OCI-LY7 (cell line): Measurements from ENCODE around the gene GPRC5A. TPM values are rescaled to one million over a fixed set of nuclear protein-coding genes. Genes with fewer than 3 reads are reported as not detected.

Experiments
- BruUV-seq: library from RNA; stranded (reverse); fragments of 400-500 nt; replicated peaks from 2 replicates; lab custom pipeline; 2021; lab: Mats Ljungman, UMichigan
- CTCF ChIA-PET: fragments of 300-600 bp; sonication (Branson Sonifier 250); formaldehyde crosslinking; loops from one replicate; lab custom pipeline; 2022; ENCODE audit warnings: antibody characterized with exemption; ENCODE audit not compliant: unreplicated experiment; lab: Charles Lee
- POLR2A ChIA-PET: fragments of 300-600 bp; sonication (Branson Sonifier 250); formaldehyde crosslinking; loops from one replicate; lab custom pipeline; 2022; ENCODE audit warnings: antibody characterized with exemption; lab: Charles Lee
- DNase-seq: peaks from one replicate; pipeline ENCODE4 v3.0.0-alpha.2; 2015; ENCODE audit warnings: low spot score
- H2AFZ ChIP-seq: fragments of 200-600 bp; sonication (generic), shearing (Covaris generic); 2 replicates; pipeline ENCODE4 v1.6.1; 2014; ENCODE audit warnings: mild to moderate bottlenecking, antibody characterized with exemption, low read length, moderate library complexity
- H3K27ac ChIP-seq: fragments of 200-600 bp; sonication (generic); 2 replicates; pipeline ENCODE4 v1.5.1; 2014; ENCODE audit warnings: mixed run types, low read depth, mild to moderate bottlenecking, moderate library complexity, low read length, inconsistent platforms; ENCODE audit not compliant: poor library complexity, severe bottlenecking
- H3K36me3 ChIP-seq: fragments of 200-600 bp; sonication (generic); 2 replicates; pipeline ENCODE4 v1.6.1; 2014; ENCODE audit warnings: mild to moderate bottlenecking, antibody characterized with exemption, low read length, moderate library complexity, mixed read lengths; ENCODE audit not compliant: insufficient read depth
- H3K4me1 ChIP-seq: fragments of 200-600 bp; sonication (generic); 2 replicates; pipeline ENCODE4 v1.5.1; 2014; ENCODE audit warnings: mild to moderate bottlenecking, low read length; ENCODE audit not compliant: insufficient read depth, poor library complexity, severe bottlenecking
- H3K4me2 ChIP-seq: fragments of 200-600 bp; sonication (generic); 2 replicates; pipeline ENCODE4 v1.6.1; 2014; ENCODE audit warnings: mild to moderate bottlenecking, low read length
- H3K4me3 ChIP-seq: fragments of 200-600 bp; sonication (generic); 2 replicates; pipeline ENCODE4 v1.5.1; 2014; ENCODE audit warnings: mild to moderate bottlenecking, low read depth, low read length; ENCODE audit not compliant: poor library complexity, severe bottlenecking
- H3K79me2 ChIP-seq: fragments of 200-600 bp; sonication (generic); 2 replicates; pipeline ENCODE4 v1.6.1; 2016; ENCODE audit warnings: low read depth, mild to moderate bottlenecking, low read length, moderate library complexity, mixed read lengths; ENCODE audit not compliant: insufficient read depth
- H3K9me2 ChIP-seq: fragments of 200-600 bp; sonication (generic); 2 replicates; pipeline ENCODE4 v1.6.1; 2016; ENCODE audit warnings: mild to moderate bottlenecking, low read length, mixed read lengths; ENCODE audit not compliant: insufficient read depth
- H3K9me3 ChIP-seq: fragments of 200-600 bp; sonication (generic); 2 replicates; pipeline ENCODE4 v1.6.1; 2014; ENCODE audit warnings: mild to moderate bottlenecking, mixed run types, low read length, mixed read lengths
- H4K20me1 ChIP-seq: fragments of 200-600 bp; sonication (generic); 2 replicates; pipeline ENCODE4 v1.6.1; 2014; ENCODE audit warnings: mild to moderate bottlenecking, antibody characterized with exemption, low read length, moderate library complexity, mixed read lengths; ENCODE audit not compliant: insufficient read depth
- CTCF ChIP-seq: fragments of 200-600 bp; sonication (generic); conservative IDR thresholded peaks from 2 replicates; pipeline ENCODE4 v1.5.1; 2014; ENCODE audit warnings: mild to moderate bottlenecking, antibody characterized with exemption, low read length, moderate library complexity, mixed read lengths
- EZH2phosphoT487 ChIP-seq: fragments of 200-600 bp; sonication (generic); IDR thresholded peaks from 2 replicates; pipeline ENCODE4 v1.6.1; 2018; ENCODE audit warnings: low read depth, borderline replicate concordance, mild to moderate bottlenecking, mixed run types, antibody characterized with exemption, low read length, moderate library complexity, mixed read lengths
- intact Hi-C: fragments of 100-400 bp; cut with micrococcal nuclease; formaldehyde crosslinking; loops from one replicate; pipeline ENCODE4 v1.10.0; 2022; ENCODE audit not compliant: unreplicated experiment
- total RNA-seq, 2 experiments: library from RNA; depleted of rRNA in 1 of 2; stranded (reverse); fragments of >200 nt in 1 of 2; shearing (Covaris generic) in 1 of 2; gene quantifications; 2 replicates each; pipeline ENCODE4 v1.2.3, GENCODE V29; 2014 to 2022

The GPRC5A gene
- total RNA-seq, 2 experiments from 2014 or later: 0.25 TPM; not detected in 1

- Histone ChIP-seq H3K27ac (no peak overlapping the region), H3K36me3 (no peaks in the 10 kb centered on the region), H3K4me2 (no peak overlapping the region), H2AFZ (no peak overlapping the region), H4K20me1 (no peaks in the 10 kb centered on the region), H3K4me1 (no peaks in the 10 kb centered on the region), H3K9me3 (no peaks in the 10 kb centered on the region), H3K79me2 (no peaks in the 10 kb centered on the region), H3K4me3 (no peak overlapping the region), H3K9me2 (no peaks in the 10 kb centered on the region)
- POLR2A ChIA-PET: no interaction called here
- CTCF ChIA-PET: no interaction called here
- DNase-seq: no peak
- BruUV-seq: no TSS peak
- TF ChIP-seq CTCF (no peak), EZH2phosphoT487 (no peak)
- intact Hi-C loops: no loop called here
Observed at GRCh38 chr12:12893438-12893837, 2.1 kb downstream of the GPRC5A start.

- no peak for TF ChIP-seq EZH2phosphoT487
- TF ChIP-seq CTCF: no peak
- BruUV-seq: no TSS peak
- intact Hi-C loops: no loop called here
Observed at GRCh38 chr12:12896260-12896659, 4.9 kb downstream of the GPRC5A start.

GRCh38 chr12:12897302-12897701, 5.9 kb downstream of the GPRC5A start:
- no peak overlapping the region for H3K4me2 ChIP-seq
- no peaks in the 10 kb centered on the region for H3K4me1 ChIP-seq
- H3K9me2 ChIP-seq: no peaks in the 10 kb centered on the region
- H4K20me1 ChIP-seq: no peaks in the 10 kb centered on the region
- DNase-seq: no peak
- no peak for TF ChIP-seq CTCF
- TF ChIP-seq EZH2phosphoT487: no peak
- CTCF ChIA-PET: no interaction called here
- no peaks in the 10 kb centered on the region for H3K9me3 ChIP-seq
- no peaks in the 10 kb centered on the region for H3K36me3 ChIP-seq
- intact Hi-C loops: no loop called here
- BruUV-seq: no TSS peak
- no peaks in the 10 kb centered on the region for H3K79me2 ChIP-seq
- no peak overlapping the region for H3K27ac ChIP-seq
- POLR2A ChIA-PET: no interaction called here
- no peak overlapping the region for H3K4me3 ChIP-seq
- H2AFZ ChIP-seq: no peak overlapping the region

More at GRCh38 chr12:12896260-12896659, 4.9 kb downstream of the GPRC5A start:
- Histone ChIP-seq H3K36me3 (no peaks in the 10 kb centered on the region), H3K4me2 (no peak overlapping the region), H3K27ac (no peak overlapping the region), H2AFZ (no peak overlapping the region), H3K9me2 (no peaks in the 10 kb centered on the region), H3K4me3 (no peak overlapping the region), H3K79me2 (no peaks in the 10 kb centered on the region), H3K4me1 (no peaks in the 10 kb centered on the region), H3K9me3 (no peaks in the 10 kb centered on the region), H4K20me1 (no peaks in the 10 kb centered on the region)
- ChIA-PET POLR2A (interaction anchor here (0.7 kb wide), 4 partner anchors 24 to 1177 kb away, joined by 3 to 8 read pairs (median 6); no protein-coding TSS in a partner anchor), CTCF (no interaction called here)
- no peak for DNase-seq
